ENCODE data around the gene ZNF814. TPM values are rescaled to one million over a fixed set of nuclear protein-coding genes. Genes with fewer than 3 reads are reported as not detected.
"Not testable (repeated sequence)": the region's sequence is repeated elsewhere in the genome, so short reads cannot be mapped to it uniquely, and the experiment has no call there.

ZNF814 gene
- total RNA-seq, 1 donor from 2014 or later, result 38.3 TPM

GRCh38 chr19:57814505-57815246, 74.2 kb downstream of the ZNF814 start, which contains the start of gene ZNF552:
TSS of gene ZNF552 (minus strand) at chr19:57814913. CDS start at chr19:57814743, 170 bp downstream.
- H3K27me3 Mint-ChIP-seq (ENCODE audit: unreplicated experiment), result peaks cover 5% of the 10 kb centered on the region
- DNase-seq, result peak; percentile 79
- peak within 1 kb of the TSS; percentile 96 for H3K4me3 Mint-ChIP-seq (ENCODE audit: unreplicated experiment)
- H3K9me3 Mint-ChIP-seq (ENCODE audit: unreplicated experiment), result peaks cover 1% of the 10 kb centered on the region
- no peaks in the 10 kb centered on the region for H3K36me3 Mint-ChIP-seq (ENCODE audit: unreplicated experiment)
- peak within 1 kb of the TSS; percentile 82 for H3K27ac Mint-ChIP-seq (ENCODE audit: unreplicated experiment)
- H3K4me1 Mint-ChIP-seq (ENCODE audit: low read depth, unreplicated experiment), result peaks cover 10% of the 10 kb centered on the region
- TF ChIP-seq, protein P1, sequence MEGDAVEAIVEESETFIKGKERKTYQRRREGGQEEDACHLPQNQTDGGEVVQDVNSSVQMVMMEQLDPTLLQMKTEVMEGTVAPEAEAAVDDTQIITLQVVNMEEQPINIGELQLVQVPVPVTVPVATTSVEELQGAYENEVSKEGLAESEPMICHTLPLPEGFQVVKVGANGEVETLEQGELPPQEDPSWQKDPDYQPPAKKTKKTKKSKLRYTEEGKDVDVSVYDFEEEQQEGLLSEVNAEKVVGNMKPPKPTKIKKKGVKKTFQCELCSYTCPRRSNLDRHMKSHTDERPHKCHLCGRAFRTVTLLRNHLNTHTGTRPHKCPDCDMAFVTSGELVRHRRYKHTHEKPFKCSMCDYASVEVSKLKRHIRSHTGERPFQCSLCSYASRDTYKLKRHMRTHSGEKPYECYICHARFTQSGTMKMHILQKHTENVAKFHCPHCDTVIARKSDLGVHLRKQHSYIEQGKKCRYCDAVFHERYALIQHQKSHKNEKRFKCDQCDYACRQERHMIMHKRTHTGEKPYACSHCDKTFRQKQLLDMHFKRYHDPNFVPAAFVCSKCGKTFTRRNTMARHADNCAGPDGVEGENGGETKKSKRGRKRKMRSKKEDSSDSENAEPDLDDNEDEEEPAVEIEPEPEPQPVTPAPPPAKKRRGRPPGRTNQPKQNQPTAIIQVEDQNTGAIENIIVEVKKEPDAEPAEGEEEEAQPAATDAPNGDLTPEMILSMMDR (IDR thresholded peaks at IDR 0.05; ENCODE audit: partially characterized antibody, unreplicated experiment), result no peak

GRCh38 chr19:57813919-57814504, 74.8 kb downstream of the ZNF814 start:
- H3K27ac Mint-ChIP-seq (ENCODE audit: unreplicated experiment), result peak overlapping the region; percentile 82
- H3K36me3 Mint-ChIP-seq (ENCODE audit: unreplicated experiment), result no peaks in the 10 kb centered on the region
- H3K9me3 Mint-ChIP-seq (ENCODE audit: unreplicated experiment), result peaks cover 1% of the 10 kb centered on the region

DNA sequence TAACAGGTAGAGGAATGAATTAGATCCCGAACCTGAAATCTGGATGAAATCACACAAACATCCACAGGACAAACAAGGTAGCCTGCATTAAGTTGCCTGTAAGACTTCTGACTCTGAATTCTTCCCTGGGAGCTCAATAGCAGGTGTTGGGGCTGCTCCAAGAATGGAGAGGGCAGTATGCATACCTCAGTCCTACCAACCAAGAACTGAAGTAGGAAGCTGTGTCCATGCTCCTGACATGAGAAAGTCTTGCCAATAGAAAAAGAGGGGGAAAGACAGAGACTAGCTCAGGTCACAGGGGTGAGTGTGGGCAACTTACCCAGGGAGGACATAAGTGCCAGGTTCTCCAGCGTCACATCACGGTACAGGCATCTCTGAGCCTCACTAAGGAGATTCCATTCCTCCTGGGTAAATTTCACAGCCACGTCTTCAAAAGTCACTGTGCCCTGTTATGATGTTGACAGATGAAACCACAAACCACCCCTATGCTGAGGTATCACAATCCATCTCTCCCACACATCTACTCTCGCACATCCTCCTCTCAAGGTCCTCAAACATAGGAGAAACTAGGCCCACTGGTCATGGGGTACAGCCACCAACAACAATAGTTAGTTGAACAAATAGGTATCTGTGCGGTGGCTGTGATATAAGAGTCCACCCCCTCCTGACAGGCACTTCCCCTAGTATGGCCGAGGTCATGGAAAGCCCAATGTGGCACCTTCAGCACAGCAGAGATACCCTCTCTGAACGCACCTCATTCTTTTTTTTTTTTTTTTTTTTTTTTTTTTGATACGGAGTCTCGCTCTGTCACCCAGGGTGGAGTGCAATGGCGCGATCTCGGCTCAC, 75.6 kb downstream of the ZNF814 start:
- not testable (repeated sequence) for H3K27ac Mint-ChIP-seq (ENCODE audit: unreplicated experiment); H3K4me1 Mint-ChIP-seq (ENCODE audit: low read depth, unreplicated experiment); H3K36me3 Mint-ChIP-seq (ENCODE audit: unreplicated experiment); H3K27me3 Mint-ChIP-seq (ENCODE audit: unreplicated experiment); DNase-seq; H3K9me3 Mint-ChIP-seq (ENCODE audit: unreplicated experiment)
- H3K4me3 Mint-ChIP-seq (ENCODE audit: unreplicated experiment), result peak overlapping the region; percentile 67

More at GRCh38 chr19:57813919-57814504, 74.8 kb downstream of the ZNF814 start:
- TF ChIP-seq, protein P1 (IDR thresholded peaks at IDR 0.05; ENCODE audit: partially characterized antibody, unreplicated experiment), result no peak
- H3K27me3 Mint-ChIP-seq (ENCODE audit: unreplicated experiment), result peaks cover 5% of the 10 kb centered on the region
- H3K4me1 Mint-ChIP-seq (ENCODE audit: low read depth, unreplicated experiment), result peaks cover 10% of the 10 kb centered on the region
- peak overlapping the region; percentile 96 for H3K4me3 Mint-ChIP-seq (ENCODE audit: unreplicated experiment)
- no peak for DNase-seq

DNA sequence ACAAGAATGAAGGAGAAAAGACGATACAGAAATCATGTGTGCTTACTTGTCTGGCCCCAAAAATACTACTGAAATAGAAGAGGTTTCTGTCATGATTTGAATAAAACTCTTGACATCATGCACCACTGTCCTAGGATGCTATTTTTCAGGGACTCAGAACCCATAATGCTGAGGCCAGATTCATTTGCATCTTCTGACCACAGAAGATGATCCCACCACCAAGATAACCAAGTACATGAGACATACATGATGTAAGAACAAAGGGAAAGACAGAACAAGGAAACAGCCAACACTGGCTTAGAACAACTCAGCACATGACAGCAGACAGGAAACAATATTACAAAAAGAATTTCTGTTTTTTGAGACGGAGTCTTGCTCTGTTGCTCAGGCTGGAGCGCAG, 76.6 kb downstream of the ZNF814 start:
- Mint-ChIP-seq H3K27ac (ENCODE audit: unreplicated experiment) (no peak overlapping the region), H3K36me3 (ENCODE audit: unreplicated experiment) (no peaks in the 10 kb centered on the region), H3K9me3 (ENCODE audit: unreplicated experiment) (peaks cover 1% of the 10 kb centered on the region), H3K27me3 (ENCODE audit: unreplicated experiment) (peaks cover 5% of the 10 kb centered on the region), H3K4me3 (ENCODE audit: unreplicated experiment) (no peak overlapping the region), H3K4me1 (ENCODE audit: low read depth, unreplicated experiment) (peaks cover 8% of the 10 kb centered on the region)
- TF ChIP-seq, protein P1 (IDR thresholded peaks at IDR 0.05; ENCODE audit: partially characterized antibody, unreplicated experiment), result no peak
- no peak for DNase-seq

GRCh38 chr19:57810410-57811295, 78.2 kb downstream of the ZNF814 start:
- not testable (repeated sequence) for H3K9me3 Mint-ChIP-seq (ENCODE audit: unreplicated experiment); H3K4me1 Mint-ChIP-seq (ENCODE audit: low read depth, unreplicated experiment); DNase-seq; H3K27me3 Mint-ChIP-seq (ENCODE audit: unreplicated experiment); H3K4me3 Mint-ChIP-seq (ENCODE audit: unreplicated experiment); H3K27ac Mint-ChIP-seq (ENCODE audit: unreplicated experiment); H3K36me3 Mint-ChIP-seq (ENCODE audit: unreplicated experiment)
